GM12878 (cell line): ENCODE measurements around the gene NFKBIA. TPM values are rescaled to one million over a fixed set of nuclear protein-coding genes. Genes with fewer than 3 reads are reported as not detected.

Experiments used
- ATAC-seq: fragments of 200-7000 bp; cut with Tn5 transposase; 3 replicates; pipeline ENCODE4 v1.9.1; 2020; ENCODE audit warnings: mild to moderate bottlenecking, moderate library complexity
- BruUV-seq: library from RNA; stranded (reverse); fragments of 400-500 nt; replicated peaks from 2 replicates; lab custom pipeline; 2021; lab: Mats Ljungman, UMichigan
- CTCF ChIA-PET: fragments of 300-600 bp; sonication (Branson Sonifier 250); formaldehyde crosslinking; extraction: SDS; loops from one replicate; lab custom pipeline; 2021; ENCODE audit warnings: inconsistent platforms; lab: Yijun Ruan, JAX
- POLR2A ChIA-PET: fragments of 350-600 bp; formaldehyde crosslinking; extraction: SDS; loops from one replicate; lab custom pipeline; 2021; ENCODE audit warnings: inconsistent platforms; lab: Charles Lee
- RAD21 ChIA-PET: fragments of 300-600 bp; sonication (Branson Sonifier 250); formaldehyde crosslinking; loops from one replicate; lab custom pipeline; 2023; ENCODE audit warnings: antibody characterized with exemption; ENCODE audit not compliant: unreplicated experiment; lab: Charles Lee
- SMC1A ChIA-PET: fragments of 300-600 bp; sonication (Branson Sonifier 250); formaldehyde crosslinking; loops from one replicate; lab custom pipeline; 2023; ENCODE audit not compliant: unreplicated experiment, uncharacterized antibody; lab: Charles Lee
- DNase-seq: peaks from one replicate; pipeline ENCODE4 v3.0.0-alpha.2; 2011; ENCODE audit warnings: low read depth, low spot score
- FAIRE-seq: peaks from 3 replicates; lab custom pipeline; 2011; peaks lifted over from hg19 to GRCh38; lab: Jason Lieb, UNC
- H2AFZ ChIP-seq: 2 replicates; pipeline ENCODE4 v1.6.0; 2011; ENCODE audit warnings: low read depth, low read length, control low read depth; ENCODE audit not compliant: control insufficient read depth
- H3K27ac ChIP-seq: 2 replicates; pipeline ENCODE4 v1.5.1; 2011; ENCODE audit warnings: control low read depth; ENCODE audit not compliant: control insufficient read depth, insufficient read depth
- H3K27me3 ChIP-seq, 2 experiments: replicated peaks in 1 of 2; 2 replicates each; pipeline versions ENCODE4 v1.6.0 to v1.6.1; 2011; ENCODE audit warnings: low read length in 1 of 2; ENCODE audit not compliant: control insufficient read depth in 2 of 2, insufficient read depth in 2 of 2
- H3K36me3 ChIP-seq, 2 experiments: 2 replicates each; pipeline ENCODE4 v1.5.1; 2011; ENCODE audit warnings: low read length in 1 of 2; ENCODE audit not compliant: control insufficient read depth in 2 of 2, insufficient read depth in 2 of 2
- H3K4me1 ChIP-seq: 2 replicates; pipeline ENCODE4 v1.6.1; 2011; ENCODE audit warnings: mild to moderate bottlenecking, low read length, moderate library complexity, mixed read lengths; ENCODE audit not compliant: control insufficient read depth, insufficient read depth
- H3K4me2 ChIP-seq: 2 replicates; pipeline ENCODE4 v1.6.0; 2011; ENCODE audit warnings: control low read depth; ENCODE audit not compliant: control insufficient read depth, insufficient read depth
- H3K4me3 ChIP-seq: fragments of 200-600 bp; sonication (generic); 2 replicates; pipeline ENCODE4 v1.5.1; 2016
- H3K79me2 ChIP-seq: 2 replicates; pipeline ENCODE4 v1.6.0; 2011; ENCODE audit warnings: low read length; ENCODE audit not compliant: control insufficient read depth, insufficient read depth
- H3K9ac ChIP-seq: 2 replicates; pipeline ENCODE4 v1.8.0; 2011; ENCODE audit warnings: low read length, control low read depth, mixed read lengths; ENCODE audit not compliant: control insufficient read depth, insufficient read depth
- H3K9me3 ChIP-seq: replicated peaks from 3 replicates; pipeline ENCODE4 v1.5.1; 2011; ENCODE audit warnings: mild to moderate bottlenecking, low read length; ENCODE audit not compliant: control insufficient read depth, insufficient read depth
- H4K20me1 ChIP-seq: 2 replicates; pipeline ENCODE4 v1.6.0; 2011; ENCODE audit not compliant: control insufficient read depth, insufficient read depth
- HDAC2 ChIP-seq: fragments of 200-600 bp; sonication (generic); IDR thresholded peaks from 2 replicates; pipeline ENCODE4 v1.6.1; 2017
- HDGF ChIP-seq: fragments of 450-650 bp; IDR thresholded peaks from 2 replicates; pipeline ENCODE4 v1.6.1; 2016; ENCODE audit warnings: antibody characterized with exemption
- MYC ChIP-seq: IDR thresholded peaks from 2 replicates; pipeline ENCODE4 v1.6.1; 2011; ENCODE audit warnings: mild to moderate bottlenecking, low read length, moderate library complexity, inconsistent platforms; ENCODE audit not compliant: insufficient read depth, insufficient replicate concordance, insufficient read length, severe bottlenecking
- NFIC ChIP-seq: IDR thresholded peaks from 2 replicates; pipeline ENCODE4 v1.6.1; 2012; ENCODE audit warnings: low read depth, mild to moderate bottlenecking, inconsistent platforms, low read length, moderate library complexity
- TCF3 ChIP-seq: IDR thresholded peaks from 2 replicates; pipeline ENCODE4 v1.6.1; 2012; ENCODE audit warnings: low read depth, mild to moderate bottlenecking, low read length, borderline replicate concordance; ENCODE audit not compliant: insufficient read depth
- WGBS: methylation state at CpG from one replicate; pipeline ENCODE4 v1.1.6; 2016; ENCODE audit warnings: low lambda C conversion rate; ENCODE audit not compliant: insufficient replicate concordance, insufficient coverage; ENCODE audit errors: missing lambda C conversion rate; 5-methylcytosine and 5-hydroxymethylcytosine counted together
- in situ Hi-C: fragments of 300-500 bp; cut with MboI; formaldehyde crosslinking; loops from 9 replicates; pipeline ENCODE4 v1.14.3; 2018; ENCODE audit warnings: mixed read lengths
- intact Hi-C: fragments of 100-400 bp; cut with micrococcal nuclease; formaldehyde crosslinking; loops from one replicate; pipeline ENCODE4 v1.14.2; 2022; ENCODE audit not compliant: unreplicated experiment
- polyA plus RNA-seq, 11 experiments: library from polyadenylated mRNA; depleted of rRNA in 4 of 11; unstranded in 6 of 11; stranded (reverse) in 5 of 11; fragments of >200 nt; fragmentation: Nextera tagmentation in 4 of 11; fragmentation: Illumina TruSeq in 1 of 11; extraction: Ambion mirVana in 4 of 11; extraction: Trizol in 1 of 11; gene quantifications; 1 replicate in 1 of 11; 2 replicates in 10 of 11; pipeline versions ENCODE4 v1.2.1 to v1.2.3, GENCODE V29; 2011 to 2016; ENCODE audit warnings: inconsistent platforms in 2 of 11, missing spikeins in 2 of 11, low read depth in 1 of 11
- total RNA-seq, 4 experiments: library from RNA; depleted of rRNA in 3 of 4; stranded (reverse); fragments of >200 nt in 3 of 4; fragmentation: Illumina TruSeq in 1 of 4; extraction: Trizol in 1 of 4; gene quantifications; 2 replicates each; pipeline versions ENCODE4 v1.2.1 to v1.2.3, GENCODE V29; 2013 to 2021
- TF ChIP-seq, protein P1 (sequence below): fragments of 450-650 bp; IDR thresholded peaks from 2 replicates; pipeline ENCODE4 v1.6.1; 2017; ENCODE audit warnings: mild to moderate bottlenecking, moderate library complexity
- TF ChIP-seq, protein P2 (sequence below): IDR thresholded peaks from 2 replicates; pipeline ENCODE4 v1.6.1; 2012; ENCODE audit warnings: low read depth, low read length, improper control_type of control experiment
- TF ChIP-seq, protein P3 (sequence below): IDR thresholded peaks from 2 replicates; pipeline ENCODE4 v1.6.1; 2011; ENCODE audit warnings: mild to moderate bottlenecking, low read depth, low read length, moderate library complexity; ENCODE audit not compliant: insufficient replicate concordance
- TF ChIP-seq, protein P4 (sequence below): IDR thresholded peaks from 2 replicates; pipeline ENCODE4 v1.6.1; 2011; ENCODE audit warnings: borderline replicate concordance, low read depth, mild to moderate bottlenecking, moderate library complexity, low read length; ENCODE audit not compliant: insufficient read depth, poor library complexity, severe bottlenecking

Gene NFKBIA
- total and polyA plus RNA-seq, 10 of the 15 experiments (the other 5 are each of a cell fraction or from before 2014, with no cell fraction given), result 123 to 419 (median 267) TPM

DNA sequence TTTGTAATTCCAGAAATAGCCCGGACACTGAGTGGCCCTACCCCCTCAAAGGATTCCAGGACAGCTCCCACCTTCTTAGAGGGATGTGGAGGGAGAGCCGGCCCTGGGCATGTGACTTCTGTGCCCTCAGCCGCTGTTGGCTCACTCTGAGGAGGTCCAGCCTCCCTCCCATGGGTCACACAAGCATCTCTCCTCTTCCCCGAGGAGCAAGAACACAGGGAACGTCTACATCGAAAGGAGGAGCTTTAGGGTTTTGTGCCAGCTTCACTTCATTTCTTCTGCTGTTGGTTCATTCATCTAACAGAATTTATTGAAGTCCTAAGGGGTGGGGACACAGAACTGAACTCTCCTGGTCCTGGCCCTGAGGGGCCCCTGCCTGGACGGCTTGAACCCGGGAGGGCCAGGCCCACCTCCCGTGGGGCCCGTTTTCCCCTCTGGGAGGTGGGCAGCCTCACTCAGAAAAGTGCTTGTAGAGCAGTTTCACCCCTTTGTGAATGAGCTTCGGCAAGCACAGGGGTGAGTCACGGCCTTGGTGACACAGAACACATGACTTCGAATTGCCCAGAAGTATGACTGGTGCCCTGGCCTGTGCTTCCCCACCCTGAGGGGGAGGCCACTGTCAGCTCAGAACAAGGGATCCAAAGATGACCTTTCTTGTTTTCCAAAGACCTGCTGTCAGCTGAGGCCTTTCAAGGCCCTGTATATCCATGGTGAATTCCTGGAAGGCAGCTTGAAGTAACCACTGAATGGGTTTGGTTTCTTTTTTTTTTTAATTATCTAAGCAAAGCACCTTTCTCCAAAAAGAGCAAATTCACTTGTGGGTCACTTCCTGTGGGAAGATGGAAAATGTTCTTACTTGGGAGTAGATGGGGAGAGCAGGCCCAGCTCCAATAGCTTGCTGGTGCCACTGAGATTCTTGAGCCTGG is 39.2 kb downstream of the NFKBIA start (continued):
- TF ChIP-seq, protein P1, sequence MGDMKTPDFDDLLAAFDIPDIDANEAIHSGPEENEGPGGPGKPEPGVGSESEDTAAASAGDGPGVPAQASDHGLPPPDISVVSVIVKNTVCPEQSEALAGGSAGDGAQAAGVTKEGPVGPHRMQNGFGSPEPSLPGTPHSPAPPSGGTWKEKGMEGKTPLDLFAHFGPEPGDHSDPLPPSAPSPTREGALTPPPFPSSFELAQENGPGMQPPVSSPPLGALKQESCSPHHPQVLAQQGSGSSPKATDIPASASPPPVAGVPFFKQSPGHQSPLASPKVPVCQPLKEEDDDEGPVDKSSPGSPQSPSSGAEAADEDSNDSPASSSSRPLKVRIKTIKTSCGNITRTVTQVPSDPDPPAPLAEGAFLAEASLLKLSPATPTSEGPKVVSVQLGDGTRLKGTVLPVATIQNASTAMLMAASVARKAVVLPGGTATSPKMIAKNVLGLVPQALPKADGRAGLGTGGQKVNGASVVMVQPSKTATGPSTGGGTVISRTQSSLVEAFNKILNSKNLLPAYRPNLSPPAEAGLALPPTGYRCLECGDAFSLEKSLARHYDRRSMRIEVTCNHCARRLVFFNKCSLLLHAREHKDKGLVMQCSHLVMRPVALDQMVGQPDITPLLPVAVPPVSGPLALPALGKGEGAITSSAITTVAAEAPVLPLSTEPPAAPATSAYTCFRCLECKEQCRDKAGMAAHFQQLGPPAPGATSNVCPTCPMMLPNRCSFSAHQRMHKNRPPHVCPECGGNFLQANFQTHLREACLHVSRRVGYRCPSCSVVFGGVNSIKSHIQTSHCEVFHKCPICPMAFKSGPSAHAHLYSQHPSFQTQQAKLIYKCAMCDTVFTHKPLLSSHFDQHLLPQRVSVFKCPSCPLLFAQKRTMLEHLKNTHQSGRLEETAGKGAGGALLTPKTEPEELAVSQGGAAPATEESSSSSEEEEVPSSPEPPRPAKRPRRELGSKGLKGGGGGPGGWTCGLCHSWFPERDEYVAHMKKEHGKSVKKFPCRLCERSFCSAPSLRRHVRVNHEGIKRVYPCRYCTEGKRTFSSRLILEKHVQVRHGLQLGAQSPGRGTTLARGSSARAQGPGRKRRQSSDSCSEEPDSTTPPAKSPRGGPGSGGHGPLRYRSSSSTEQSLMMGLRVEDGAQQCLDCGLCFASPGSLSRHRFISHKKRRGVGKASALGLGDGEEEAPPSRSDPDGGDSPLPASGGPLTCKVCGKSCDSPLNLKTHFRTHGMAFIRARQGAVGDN, result peak; percentile 79
- TF ChIP-seq HDGF, result no peak
- TF ChIP-seq, protein P2, sequence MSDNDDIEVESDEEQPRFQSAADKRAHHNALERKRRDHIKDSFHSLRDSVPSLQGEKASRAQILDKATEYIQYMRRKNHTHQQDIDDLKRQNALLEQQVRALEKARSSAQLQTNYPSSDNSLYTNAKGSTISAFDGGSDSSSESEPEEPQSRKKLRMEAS, result 0 out of 2 replicates have a peak, but pooled peaks have one; percentile 16

GRCh38 chr14:35362911-35363374 is 41.6 kb downstream of the NFKBIA start:
- peak; percentile 64 for TF ChIP-seq NFIC
- TF ChIP-seq, protein P3, sequence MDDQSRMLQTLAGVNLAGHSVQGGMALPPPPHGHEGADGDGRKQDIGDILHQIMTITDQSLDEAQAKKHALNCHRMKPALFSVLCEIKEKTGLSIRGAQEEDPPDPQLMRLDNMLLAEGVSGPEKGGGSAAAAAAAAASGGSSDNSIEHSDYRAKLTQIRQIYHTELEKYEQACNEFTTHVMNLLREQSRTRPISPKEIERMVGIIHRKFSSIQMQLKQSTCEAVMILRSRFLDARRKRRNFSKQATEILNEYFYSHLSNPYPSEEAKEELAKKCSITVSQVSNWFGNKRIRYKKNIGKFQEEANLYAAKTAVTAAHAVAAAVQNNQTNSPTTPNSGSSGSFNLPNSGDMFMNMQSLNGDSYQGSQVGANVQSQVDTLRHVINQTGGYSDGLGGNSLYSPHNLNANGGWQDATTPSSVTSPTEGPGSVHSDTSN, result peak; percentile 76
- no peak for TF ChIP-seq MYC
- TF ChIP-seq TCF3, result peak; percentile 94
- TF ChIP-seq HDAC2, result no peak
- TF ChIP-seq, protein P4, sequence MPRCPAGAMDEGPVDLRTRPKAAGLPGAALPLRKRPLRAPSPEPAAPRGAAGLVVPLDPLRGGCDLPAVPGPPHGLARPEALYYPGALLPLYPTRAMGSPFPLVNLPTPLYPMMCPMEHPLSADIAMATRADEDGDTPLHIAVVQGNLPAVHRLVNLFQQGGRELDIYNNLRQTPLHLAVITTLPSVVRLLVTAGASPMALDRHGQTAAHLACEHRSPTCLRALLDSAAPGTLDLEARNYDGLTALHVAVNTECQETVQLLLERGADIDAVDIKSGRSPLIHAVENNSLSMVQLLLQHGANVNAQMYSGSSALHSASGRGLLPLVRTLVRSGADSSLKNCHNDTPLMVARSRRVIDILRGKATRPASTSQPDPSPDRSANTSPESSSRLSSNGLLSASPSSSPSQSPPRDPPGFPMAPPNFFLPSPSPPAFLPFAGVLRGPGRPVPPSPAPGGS, result peak; percentile 99
- H2AFZ ChIP-seq, result no peak overlapping the region
- in situ Hi-C loops, result no loop called here
- H3K4me2 ChIP-seq, result no peak overlapping the region
- ATAC-seq (no peak), FAIRE-seq (no peak), DNase-seq (no peak)
- H3K9ac ChIP-seq, result no peak overlapping the region
- ChIA-PET RAD21 (no interaction called here), CTCF (no interaction called here), POLR2A (no interaction called here), SMC1A (interaction anchor here (1.1 kb wide), 1 partner anchor 11 kb away, joined by 3 read pairs; no protein-coding TSS in a partner anchor)
- no TSS peak for BruUV-seq
- peaks cover 37% of the 10 kb centered on the region for H3K4me1 ChIP-seq
- no peaks in the 10 kb centered on the region; a peak in 1 of 4 replicates for H3K36me3 ChIP-seq
- H4K20me1 ChIP-seq, result no peaks in the 10 kb centered on the region
- H3K79me2 ChIP-seq, result no peaks in the 10 kb centered on the region
- 79% methylated on average over 25 of the region's 25 CpGs for WGBS
- H3K4me3 ChIP-seq, result no peak overlapping the region
- H3K27ac ChIP-seq, result no peak overlapping the region
- intact Hi-C loops, result no loop called here
- no peaks in the 10 kb centered on the region for H3K9me3 ChIP-seq
- no peaks in the 10 kb centered on the region for H3K27me3 ChIP-seq
